WTC11 (cell line): ENCODE results near the gene CCK. TPM values are rescaled to one million over a fixed set of nuclear protein-coding genes. Genes with fewer than 3 reads are reported as not detected.

Source experiments
- ATAC-seq: fragments of 200-7000 bp; cut with Tn5 transposase; 2 replicates; pipeline ENCODE4 v1.10.0; 2021; ENCODE audit warnings: mild to moderate bottlenecking, moderate library complexity
- CTCF ChIA-PET: fragments of 300-600 bp; sonication (Branson Sonifier 250); formaldehyde crosslinking; loops from one replicate; lab custom pipeline; 2021; ENCODE audit warnings: antibody characterized with exemption; lab: Charles Lee
- POLR2A ChIA-PET: fragments of 350-600 bp; sonication (Branson Sonifier 250); formaldehyde crosslinking; loops from one replicate; lab custom pipeline; 2021; ENCODE audit warnings: antibody characterized with exemption; lab: Charles Lee
- DNase-seq: peaks from one replicate; pipeline ENCODE4 v3.0.0; 2021; ENCODE audit warnings: low spot score
- H3K27ac Mint-ChIP-seq: 2 replicates; pipeline ENCODE4 v1.8.0; 2021; ENCODE audit warnings: mixed read lengths
- H3K27me3 Mint-ChIP-seq: 2 replicates; pipeline ENCODE4 v1.8.0; 2021; ENCODE audit warnings: low read depth, mild to moderate bottlenecking, moderate library complexity, mixed read lengths
- H3K36me3 Mint-ChIP-seq: 2 replicates; pipeline ENCODE4 v1.8.0; 2021; ENCODE audit warnings: mixed read lengths
- H3K4me1 Mint-ChIP-seq: 2 replicates; pipeline ENCODE4 v1.8.0; 2022; ENCODE audit warnings: mixed read lengths
- H3K4me3 Mint-ChIP-seq: 2 replicates; pipeline ENCODE4 v1.8.0; 2021; ENCODE audit warnings: mild to moderate bottlenecking, moderate library complexity, mixed read lengths
- H3K9me3 Mint-ChIP-seq: 2 replicates; pipeline ENCODE4 v1.8.0; 2021; ENCODE audit warnings: mixed read lengths
- AR ChIP-seq: fragments of 250-450 bp; sonication (Bioruptor Pico); IDR thresholded peaks from 2 replicates; pipeline ENCODE4 v1.9.0; 2021; ENCODE audit warnings: mild to moderate bottlenecking
- ATF1 ChIP-seq: sonication (generic); formaldehyde crosslinking; IDR thresholded peaks from 2 replicates; pipeline ENCODE4 v1.8.1; 2023; ENCODE audit warnings: mild to moderate bottlenecking, moderate library complexity, missing genetic modification reagents
- CBFB ChIP-seq: sonication (generic); formaldehyde crosslinking; IDR thresholded peaks from 2 replicates; pipeline ENCODE4 v1.8.1; 2022; ENCODE audit warnings: mild to moderate bottlenecking, low read depth, missing genetic modification reagents
- CREB1 ChIP-seq: sonication (generic); formaldehyde crosslinking; IDR thresholded peaks from 2 replicates; pipeline ENCODE4 v1.8.0; 2023; ENCODE audit warnings: mild to moderate bottlenecking, missing genetic modification reagents
- CREM ChIP-seq: sonication (generic); formaldehyde crosslinking; IDR thresholded peaks from 2 replicates; pipeline ENCODE4 v1.8.1; 2022; ENCODE audit warnings: mild to moderate bottlenecking, missing genetic modification reagents, moderate library complexity
- EMX1 ChIP-seq: fragments of 250-450 bp; sonication (Bioruptor Pico); IDR thresholded peaks from 2 replicates; pipeline ENCODE4 v1.8.0; 2021; ENCODE audit warnings: mild to moderate bottlenecking
- FOXK1 ChIP-seq: sonication (generic); formaldehyde crosslinking; IDR thresholded peaks from 2 replicates; pipeline ENCODE4 v1.8.0; 2022; ENCODE audit warnings: mild to moderate bottlenecking, moderate library complexity, missing genetic modification reagents
- FOXP4 ChIP-seq: sonication (generic); formaldehyde crosslinking; IDR thresholded peaks from 2 replicates; pipeline ENCODE4 v1.8.0; 2022; ENCODE audit warnings: mild to moderate bottlenecking, missing genetic modification reagents
- HMGXB4 ChIP-seq: sonication (generic); formaldehyde crosslinking; IDR thresholded peaks from 2 replicates; pipeline ENCODE4 v1.8.1; 2023; ENCODE audit warnings: mild to moderate bottlenecking, moderate library complexity, missing genetic modification reagents
- NFATC4 ChIP-seq: fragments of 250-450 bp; sonication (Bioruptor Pico); IDR thresholded peaks from 2 replicates; pipeline ENCODE4 v1.9.0; 2021; ENCODE audit warnings: mild to moderate bottlenecking
- OVOL2 ChIP-seq: fragments of 250-450 bp; sonication (Bioruptor Pico); IDR thresholded peaks from 2 replicates; pipeline ENCODE4 v1.9.0; 2021; ENCODE audit warnings: mild to moderate bottlenecking, borderline replicate concordance
- TEAD4 ChIP-seq: sonication (generic); formaldehyde crosslinking; IDR thresholded peaks from 2 replicates; pipeline ENCODE4 v1.8.0; 2022; ENCODE audit warnings: mild to moderate bottlenecking, missing genetic modification reagents
- TP53 ChIP-seq: sonication (generic); formaldehyde crosslinking; IDR thresholded peaks from 2 replicates; pipeline ENCODE4 v1.8.1; 2023; ENCODE audit warnings: mild to moderate bottlenecking, missing genetic modification reagents
- USF2 ChIP-seq: sonication (generic); formaldehyde crosslinking; IDR thresholded peaks from 2 replicates; pipeline ENCODE4 v1.8.1; 2023; ENCODE audit warnings: mild to moderate bottlenecking, missing genetic modification reagents, moderate library complexity
- ZNF416 ChIP-seq: fragments of 250-450 bp; sonication (Bioruptor Pico); IDR thresholded peaks from 2 replicates; pipeline ENCODE4 v1.9.0; 2021; ENCODE audit warnings: mild to moderate bottlenecking, inconsistent platforms
- ZNF532 ChIP-seq: fragments of 250-450 bp; sonication (Bioruptor Pico); IDR thresholded peaks from 2 replicates; pipeline ENCODE4 v1.9.0; 2021; ENCODE audit warnings: mild to moderate bottlenecking, borderline replicate concordance
- total RNA-seq: library from RNA; stranded (reverse); gene quantifications from 3 replicates; pipeline ENCODE4 v1.2.3, GENCODE V29; 2021

Gene CCK
- total RNA-seq, 1 experiment from 2014 or later: 0.50 TPM

- TF ChIP-seq CREM (CRISPR knock-in tag): no peak
- TF ChIP-seq CREB1 (CRISPR knock-in tag): no peak
- no peak for TF ChIP-seq CBFB (CRISPR knock-in tag)
- no peak for TF ChIP-seq ATF1 (CRISPR knock-in tag)
- TF ChIP-seq ZNF416 (CRISPR knock-in tag): no peak
Observed at GRCh38 chr3:42236611-42237010, 29.4 kb downstream of the CCK start (continued).

- peaks cover 10% of the 10 kb centered on the region; the same call in 1 of the 2 replicates for H3K27me3 Mint-ChIP-seq
- no peaks in the 10 kb centered on the region for H3K4me1 Mint-ChIP-seq
- ChIA-PET POLR2A (no interaction called here), CTCF (no interaction called here)
- peaks cover 23% of the 10 kb centered on the region for H3K36me3 Mint-ChIP-seq
- no peak overlapping the region for H3K27ac Mint-ChIP-seq
- TF ChIP-seq FOXK1 (CRISPR knock-in tag): no peak
- no peak for TF ChIP-seq NFATC4 (CRISPR knock-in tag)
- no peak for TF ChIP-seq TP53 (CRISPR knock-in tag)
- TF ChIP-seq FOXP4 (CRISPR knock-in tag): no peak
- no peak for TF ChIP-seq HMGXB4 (CRISPR knock-in tag)
- no peak for TF ChIP-seq OVOL2 (CRISPR knock-in tag)
- TF ChIP-seq USF2 (CRISPR knock-in tag): no peak
- no peak for TF ChIP-seq CREB1 (CRISPR knock-in tag)
- no peak for TF ChIP-seq AR
- TF ChIP-seq TEAD4 (CRISPR knock-in tag): no peak
- no peak for TF ChIP-seq CREM (CRISPR knock-in tag)
- TF ChIP-seq ZNF532 (CRISPR knock-in tag): no peak
- no peak for TF ChIP-seq EMX1
- DNase-seq (no peak), ATAC-seq (no peak)
- peaks cover 51% of the 10 kb centered on the region for H3K9me3 Mint-ChIP-seq
- H3K4me3 Mint-ChIP-seq: no peak overlapping the region
Observed at GRCh38 chr3:42235532-42235931, 30.5 kb downstream of the CCK start.
